Superior temporal gyrus (tissue), 1 donor: ENCODE data around the gene BRIX1.
A peak's percentile ranks its signal among the peaks of the same experiment; 100 is the strongest.

Experiments
- DNase-seq: peaks from one replicate; pipeline ENCODE4 v3.0.0-alpha.2; 2016; ENCODE audit errors: extremely low spot score

The BRIX1 gene, protein sequence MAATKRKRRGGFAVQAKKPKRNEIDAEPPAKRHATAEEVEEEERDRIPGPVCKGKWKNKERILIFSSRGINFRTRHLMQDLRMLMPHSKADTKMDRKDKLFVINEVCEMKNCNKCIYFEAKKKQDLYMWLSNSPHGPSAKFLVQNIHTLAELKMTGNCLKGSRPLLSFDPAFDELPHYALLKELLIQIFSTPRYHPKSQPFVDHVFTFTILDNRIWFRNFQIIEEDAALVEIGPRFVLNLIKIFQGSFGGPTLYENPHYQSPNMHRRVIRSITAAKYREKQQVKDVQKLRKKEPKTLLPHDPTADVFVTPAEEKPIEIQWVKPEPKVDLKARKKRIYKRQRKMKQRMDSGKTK

DNA sequence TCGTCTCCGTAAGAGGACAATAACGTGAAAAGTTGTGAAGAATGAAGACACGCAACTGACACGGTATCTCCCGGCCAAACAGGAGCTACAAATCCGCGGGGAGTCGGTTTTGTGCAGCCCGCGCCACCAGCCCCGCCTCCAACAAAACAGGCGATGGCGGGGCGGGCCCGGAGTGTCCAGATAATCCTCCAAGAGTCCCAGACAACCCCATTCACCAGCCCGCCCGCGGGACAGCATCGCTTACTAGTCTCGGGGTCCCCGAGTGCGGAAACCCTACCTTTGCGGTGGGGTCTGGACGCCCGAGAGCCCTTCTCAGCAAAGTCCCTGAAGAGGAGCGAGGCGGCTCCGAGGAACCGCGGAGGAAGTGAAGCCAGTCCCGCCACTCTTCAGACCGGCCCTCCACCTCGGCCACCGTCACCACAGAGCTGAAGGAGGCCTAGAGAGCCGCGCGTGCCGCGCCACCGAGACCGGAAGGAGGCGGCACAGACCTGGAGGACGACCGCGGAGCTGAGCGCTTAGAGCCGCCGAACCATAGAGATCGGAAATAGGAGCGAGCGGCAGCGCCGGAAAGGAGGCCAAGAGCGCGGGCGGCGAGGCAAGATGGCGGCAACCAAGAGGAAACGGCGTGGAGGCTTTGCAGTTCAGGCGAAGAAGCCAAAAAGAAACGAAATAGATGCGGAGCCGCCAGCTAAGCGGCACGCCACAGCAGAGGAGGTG, at the start of gene BRIX1, which contains the start of gene RAD1:
TSS of gene BRIX1 (plus strand) at position 573 of the 717 bp plus-strand sequence. CDS start at position 601, 28 bp downstream.
TSS of gene RAD1 (minus strand) at position 366 of the 717 bp plus-strand sequence. CDS start 612 bp downstream, outside the sequence.
- DNase-seq = peak; percentile 97

GRCh38 chr5:34866989-34867471, 48.5 kb upstream of the BRIX1 start:
- no peak for DNase-seq

- DNase-seq = peak; percentile 57
These were observed 47.9 kb upstream of the BRIX1 start for GRCh38 chr5:34867660-34868059.

DNA sequence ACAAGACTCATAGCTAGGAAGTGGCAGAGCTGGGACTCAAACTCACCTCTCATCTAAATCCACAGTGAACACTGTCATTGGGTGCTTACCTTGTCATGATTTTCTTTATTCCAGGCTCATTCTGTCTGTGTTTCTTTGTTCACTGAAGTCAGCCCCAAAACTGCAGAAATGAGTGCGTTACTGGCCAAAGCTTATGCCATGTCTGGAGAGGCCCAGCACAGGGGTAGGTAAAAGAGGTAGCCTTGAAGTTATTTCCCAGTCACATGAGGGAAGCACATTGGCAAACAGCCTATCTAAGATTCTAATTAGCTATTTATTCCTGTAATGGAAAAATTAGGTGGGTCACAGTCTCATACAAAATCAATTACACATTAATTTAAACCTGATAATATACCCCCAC, 46.7 kb upstream of the BRIX1 start:
- DNase-seq = no peak

GRCh38 chr5:34869256-34869655, 46.3 kb upstream of the BRIX1 start:
- peak; percentile 87 for DNase-seq

DNA sequence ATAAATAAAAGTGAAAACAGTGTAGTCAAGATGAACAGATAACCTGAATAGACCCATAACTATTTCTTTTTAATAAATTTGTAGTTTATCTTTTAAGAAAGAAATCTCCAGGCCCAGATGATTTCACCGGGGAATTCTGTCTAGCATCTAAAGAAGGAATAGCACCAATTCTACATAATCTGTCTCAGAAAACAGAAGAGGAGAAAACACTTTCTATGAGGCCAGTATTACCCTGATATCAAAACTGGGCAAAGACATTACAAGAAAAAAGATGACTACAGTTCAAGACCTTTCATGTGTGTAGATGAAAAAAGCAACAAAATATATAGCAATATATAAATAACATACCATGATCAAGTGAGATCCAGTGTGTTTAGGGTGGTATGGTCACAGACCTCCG, 45.1 kb upstream of the BRIX1 start:
- no peak for DNase-seq

DNA sequence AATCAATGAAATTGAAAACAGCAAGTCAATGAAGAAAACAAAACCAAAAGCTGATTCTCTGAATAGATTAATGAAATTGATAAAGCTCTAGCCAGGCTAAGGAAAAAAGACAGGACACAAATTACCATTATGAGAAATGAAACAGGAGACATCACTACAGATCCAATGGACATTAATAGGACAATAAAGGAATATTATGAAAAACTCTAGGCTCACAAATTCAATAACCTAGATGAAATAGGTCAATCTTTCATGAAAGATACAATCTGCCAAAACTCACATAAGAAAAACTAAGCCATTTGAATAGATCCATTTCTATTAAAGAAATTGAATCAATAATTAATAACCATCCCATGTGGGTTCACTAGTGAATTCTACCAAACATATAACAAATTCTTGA, 39.2 kb upstream of the BRIX1 start:
- no peak for DNase-seq

- no peak for DNase-seq
These were observed 34.3 kb upstream of the BRIX1 start for GRCh38 chr5:34881246-34881645.

GRCh38 chr5:34886392-34887119, 29.0 kb upstream of the BRIX1 start:
- DNase-seq = no peak

DNA sequence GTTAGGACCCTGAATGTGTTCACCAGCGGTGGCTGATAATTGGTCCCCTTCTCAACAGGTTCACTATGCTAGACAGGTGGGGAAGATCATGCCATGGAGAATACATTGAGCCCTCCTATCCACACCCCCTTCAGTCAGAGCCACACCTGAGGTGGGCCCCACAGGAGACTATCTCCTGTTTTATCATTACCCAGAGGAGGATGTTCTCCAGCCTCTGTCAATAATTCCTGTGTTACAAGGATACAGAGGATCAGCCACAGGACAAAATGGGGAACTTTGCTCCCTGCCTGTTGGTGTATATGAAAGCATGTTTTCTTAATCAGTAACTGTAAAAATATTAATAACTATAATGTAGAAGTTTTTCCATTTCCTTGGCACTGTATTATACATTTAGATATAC, 26.1 kb upstream of the BRIX1 start:
- DNase-seq = no peak

DNA sequence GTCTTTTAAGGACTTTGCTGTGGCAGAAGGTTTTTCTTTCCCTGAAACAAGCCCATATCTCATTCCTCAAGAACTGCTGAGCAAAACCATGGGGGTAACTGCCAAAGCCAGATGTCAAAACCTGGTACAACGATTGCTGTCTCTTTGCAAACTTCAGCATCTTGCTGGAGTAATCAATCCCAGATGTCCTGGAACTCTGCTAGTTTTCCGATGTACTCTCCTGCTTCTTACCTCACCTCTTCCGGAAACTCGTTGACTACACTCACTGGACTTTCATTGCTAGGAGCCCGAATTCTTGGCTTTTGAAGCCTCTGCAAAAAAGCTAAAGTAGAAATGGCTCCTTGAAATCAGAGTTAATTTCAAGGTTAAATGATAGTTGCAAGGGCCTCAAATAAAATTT, 23.5 kb upstream of the BRIX1 start:
- no peak for DNase-seq

- DNase-seq = no peak
These were observed 23.1 kb upstream of the BRIX1 start for GRCh38 chr5:34892414-34892813.

DNA sequence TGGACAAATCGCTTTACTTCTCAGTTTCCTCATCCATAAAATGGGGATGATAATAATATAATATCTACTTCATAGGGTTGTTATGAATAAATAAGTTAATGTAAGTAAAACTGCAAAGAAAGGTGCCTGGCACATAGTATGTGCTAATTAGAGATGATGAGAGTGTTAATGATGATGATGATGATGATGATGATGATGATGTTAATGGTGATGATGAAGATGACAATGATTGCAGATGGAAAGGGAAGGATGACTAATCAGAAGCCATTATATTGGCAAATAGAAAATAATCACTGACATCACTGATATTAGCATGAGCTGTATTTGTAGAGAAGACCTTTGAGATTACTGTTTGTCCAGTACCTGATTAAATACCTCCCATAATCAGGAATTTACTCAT, 20.8 kb upstream of the BRIX1 start:
- DNase-seq = no peak

DNA sequence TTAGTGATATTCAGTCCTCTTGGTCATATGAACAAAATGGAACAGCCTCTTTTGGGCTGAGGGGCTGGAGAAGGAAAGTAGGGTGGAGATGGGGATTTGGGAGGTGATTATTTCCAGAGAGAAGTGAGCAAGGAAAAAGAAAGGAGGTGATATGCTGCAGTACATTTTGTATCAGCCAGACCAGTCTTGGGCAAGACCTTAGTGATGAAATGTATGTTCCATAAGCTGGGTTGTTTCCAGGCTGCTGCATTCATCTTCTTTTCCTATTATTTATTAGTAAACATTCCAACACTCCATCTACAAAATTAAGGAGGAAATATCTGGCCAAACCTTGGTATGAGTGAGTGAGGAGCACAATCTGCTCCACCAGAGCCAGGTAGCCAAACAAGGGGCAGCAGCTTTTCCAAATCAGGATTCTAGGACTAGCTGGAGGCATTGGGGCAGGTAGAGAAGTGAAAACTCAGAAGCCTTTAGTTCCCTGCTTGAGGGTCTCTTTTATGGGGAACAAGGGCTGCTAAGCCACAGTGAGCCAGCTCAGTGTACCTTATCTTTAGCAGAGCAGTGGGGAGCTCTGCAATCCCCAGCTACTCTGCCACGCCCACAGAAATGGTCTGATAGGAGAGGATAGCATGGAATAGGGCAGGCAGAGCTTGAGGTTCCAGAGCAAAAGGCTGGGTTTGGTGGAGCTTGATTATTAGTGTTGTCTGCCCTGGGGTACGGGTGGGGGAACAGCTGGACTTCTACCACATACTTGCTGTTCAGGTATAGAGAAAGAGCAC, 19.7 kb upstream of the BRIX1 start:
- DNase-seq = no peak

GRCh38 chr5:34897646-34898045, 17.9 kb upstream of the BRIX1 start:
- no peak for DNase-seq

- DNase-seq = peak; percentile 92
These were observed 17.1 kb upstream of the BRIX1 start for GRCh38 chr5:34898258-34898895.

- DNase-seq = no peak
These were observed 16.4 kb upstream of the BRIX1 start for GRCh38 chr5:34899066-34899465.

GRCh38 chr5:34900652-34901051, 14.9 kb upstream of the BRIX1 start:
- no peak for DNase-seq

GRCh38 chr5:34903260-34903659, 12.3 kb upstream of the BRIX1 start:
- no peak for DNase-seq

DNA sequence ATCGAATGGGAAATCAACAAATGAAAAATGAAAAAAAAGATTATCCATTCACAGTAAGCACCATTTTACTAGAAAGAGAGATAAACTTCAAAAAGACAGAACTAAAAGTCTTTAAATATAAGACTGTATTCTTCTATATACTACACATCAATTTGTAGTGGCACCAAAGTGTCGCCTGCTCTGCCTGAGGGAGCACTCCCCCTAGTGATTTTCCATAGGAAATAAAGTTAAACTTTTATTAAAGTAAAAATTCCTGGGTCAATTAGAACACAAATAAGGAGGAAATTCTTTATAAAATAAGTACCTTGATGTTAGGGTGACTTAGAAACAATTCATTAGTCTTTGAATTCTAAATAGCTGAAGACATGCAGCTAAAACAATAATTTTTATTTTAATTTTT, 9.9 kb upstream of the BRIX1 start:
- no peak for DNase-seq

DNA sequence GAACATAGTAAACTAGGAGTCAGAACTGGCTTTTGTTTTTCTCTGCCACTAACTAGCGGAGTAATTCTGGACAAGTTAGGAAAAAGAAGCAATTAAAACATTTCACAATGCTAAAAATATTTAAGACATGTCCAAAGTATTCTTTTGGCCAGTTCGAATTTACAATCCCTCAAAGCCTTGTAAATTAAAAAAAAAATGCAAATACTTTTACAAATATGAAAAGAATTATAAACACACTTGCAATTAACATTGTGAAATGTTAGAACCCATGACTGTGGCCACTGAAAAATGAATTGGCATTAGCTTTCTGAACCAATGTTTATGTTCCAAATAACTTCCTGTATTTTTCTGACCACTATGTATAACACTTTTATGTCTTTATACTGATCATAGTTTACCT, 2.4 kb upstream of the BRIX1 start:
- DNase-seq = no peak
